Right atrium auricular region (tissue), 2 donors: ENCODE data around the gene MRGPRD. TPM values are rescaled to one million over a fixed set of nuclear protein-coding genes. Genes with fewer than 3 reads are reported as not detected.

Source experiments
- DNase-seq: peaks from one replicate; pipeline ENCODE4 v3.0.0-alpha.2; 2019; ENCODE audit warnings: low spot score
- H3K27ac ChIP-seq, 2 donors: fragments of 200-600 bp; sonication (generic); 1 replicate in 1 of 2; 2 replicates in 1 of 2; pipeline ENCODE4 v1.5.1; 2016 to 2019
- H3K27me3 ChIP-seq, 2 donors: fragments of 200-600 bp; sonication (generic); one replicate each; pipeline versions ENCODE4 v1.5.1 to v1.6.0; 2017 to 2019
- H3K36me3 ChIP-seq: fragments of 200-600 bp; sonication (generic); one replicate; pipeline ENCODE4 v1.5.1; 2016
- H3K4me1 ChIP-seq, 2 donors: fragments of 200-600 bp; sonication (generic); one replicate each; pipeline versions ENCODE4 v1.5.1 to v1.6.0; 2017 to 2019
- H3K4me3 ChIP-seq, 2 donors: fragments of 200-600 bp; sonication (generic); 1 replicate in 1 of 2; 2 replicates in 1 of 2; pipeline ENCODE4 v1.5.1; 2017 to 2019; ENCODE audit warnings: mild to moderate bottlenecking in 1 of 2, moderate library complexity in 1 of 2
- H3K9me3 ChIP-seq, 2 donors: fragments of 200-600 bp; sonication (generic); one replicate each; pipeline ENCODE4 v1.5.1; 2019
- total RNA-seq, 2 donors: library from RNA; depleted of rRNA; stranded (reverse); fragments of >200 nt; gene quantifications; one replicate each; pipeline ENCODE4 v1.1.0, GENCODE V29; 2016
- TF ChIP-seq, protein P1 (sequence below), 2 donors: fragments of 200-600 bp; sonication (generic); IDR thresholded peaks; one replicate each; pipeline ENCODE4 v1.5.1; 2019; ENCODE audit warnings: antibody characterized with exemption in 2 of 2

The MRGPRD gene
- total RNA-seq, 2 donors from 2014 or later = not detected

DNA sequence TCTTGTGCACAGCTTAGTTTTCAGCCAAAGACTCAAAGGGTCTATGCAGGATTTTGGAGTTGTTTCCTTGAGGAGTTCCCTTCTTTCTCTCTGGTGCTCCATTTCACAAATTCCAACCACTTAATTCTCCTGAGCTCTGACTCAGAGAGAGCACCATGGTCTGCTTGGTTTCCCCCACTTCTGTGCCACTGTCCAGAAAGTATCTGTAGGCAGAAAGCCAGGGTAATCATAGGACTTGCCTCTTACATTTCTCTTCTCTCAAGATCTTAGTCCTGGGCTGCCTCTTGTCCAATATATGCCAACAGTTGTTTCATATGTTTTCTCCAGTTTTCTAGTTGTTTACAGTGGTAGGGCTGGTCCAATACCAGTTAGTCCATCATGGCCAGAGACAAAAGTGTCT lies 6.4 kb upstream of the MRGPRD start:
- Histone ChIP-seq H3K9me3 (peaks cover 0 to 11% of the 10 kb centered on the region in 2 donors), H3K4me1 (no peaks in the 10 kb centered on the region), H3K36me3 (no peaks in the 10 kb centered on the region), H3K27ac (no peak overlapping the region), H3K27me3 (no peaks in the 10 kb centered on the region), H3K4me3 (no peak overlapping the region)
- DNase-seq = no peak
- TF ChIP-seq, protein P1, sequence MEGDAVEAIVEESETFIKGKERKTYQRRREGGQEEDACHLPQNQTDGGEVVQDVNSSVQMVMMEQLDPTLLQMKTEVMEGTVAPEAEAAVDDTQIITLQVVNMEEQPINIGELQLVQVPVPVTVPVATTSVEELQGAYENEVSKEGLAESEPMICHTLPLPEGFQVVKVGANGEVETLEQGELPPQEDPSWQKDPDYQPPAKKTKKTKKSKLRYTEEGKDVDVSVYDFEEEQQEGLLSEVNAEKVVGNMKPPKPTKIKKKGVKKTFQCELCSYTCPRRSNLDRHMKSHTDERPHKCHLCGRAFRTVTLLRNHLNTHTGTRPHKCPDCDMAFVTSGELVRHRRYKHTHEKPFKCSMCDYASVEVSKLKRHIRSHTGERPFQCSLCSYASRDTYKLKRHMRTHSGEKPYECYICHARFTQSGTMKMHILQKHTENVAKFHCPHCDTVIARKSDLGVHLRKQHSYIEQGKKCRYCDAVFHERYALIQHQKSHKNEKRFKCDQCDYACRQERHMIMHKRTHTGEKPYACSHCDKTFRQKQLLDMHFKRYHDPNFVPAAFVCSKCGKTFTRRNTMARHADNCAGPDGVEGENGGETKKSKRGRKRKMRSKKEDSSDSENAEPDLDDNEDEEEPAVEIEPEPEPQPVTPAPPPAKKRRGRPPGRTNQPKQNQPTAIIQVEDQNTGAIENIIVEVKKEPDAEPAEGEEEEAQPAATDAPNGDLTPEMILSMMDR (IDR thresholded peaks at IDR 0.05) = no peak

DNA sequence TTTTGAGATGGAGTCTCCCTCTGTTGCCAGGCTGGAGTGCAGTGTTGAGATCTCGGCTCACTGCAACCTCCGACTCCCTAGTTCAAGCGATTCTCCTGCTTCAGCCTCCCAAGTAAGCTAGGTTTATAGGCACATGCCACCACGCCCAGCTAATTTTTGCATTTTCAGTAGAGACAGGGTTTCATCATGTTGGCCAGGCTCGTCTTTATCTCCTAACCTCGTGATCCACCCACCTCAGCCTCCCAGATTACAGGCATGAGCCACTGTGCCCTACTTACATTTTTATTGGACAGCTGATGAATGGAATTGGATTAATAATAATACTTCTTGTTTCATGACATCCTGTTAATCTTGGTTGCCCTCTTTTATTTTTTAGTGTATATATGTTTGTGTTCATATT lies 3.0 kb upstream of the MRGPRD start:
- peaks cover 0 to 11% of the 10 kb centered on the region in 2 donors for H3K9me3 ChIP-seq
- TF ChIP-seq, protein P1 (IDR thresholded peaks at IDR 0.05) = no peak
- H3K4me3 ChIP-seq = no peak overlapping the region
- no peaks in the 10 kb centered on the region for H3K27me3 ChIP-seq
- H3K4me1 ChIP-seq = peaks cover 0 to 6% of the 10 kb centered on the region in 2 donors
- DNase-seq = no peak
- H3K27ac ChIP-seq = no peak overlapping the region
- H3K36me3 ChIP-seq = no peaks in the 10 kb centered on the region

DNA sequence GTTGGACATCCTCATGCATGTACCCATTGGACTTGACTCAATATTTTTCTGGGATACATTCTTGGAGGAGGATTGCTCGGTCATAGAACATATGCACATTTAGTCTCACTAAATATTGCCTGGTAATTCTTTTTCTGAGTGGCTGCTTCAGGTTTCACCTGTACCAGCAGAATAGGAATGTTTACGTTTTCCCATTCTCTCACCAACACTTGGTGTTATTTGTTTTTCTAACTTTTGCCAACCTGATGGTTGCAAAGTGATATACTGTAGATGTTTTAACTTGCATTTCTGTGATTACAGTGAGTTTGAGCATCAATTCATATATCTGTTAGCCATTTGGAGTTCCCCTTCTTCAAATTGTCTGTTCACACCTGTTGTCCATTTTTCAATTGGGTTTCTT lies 1.3 kb upstream of the MRGPRD start:
- no peak overlapping the region for H3K27ac ChIP-seq
- H3K4me3 ChIP-seq = no peak overlapping the region
- H3K36me3 ChIP-seq = no peaks in the 10 kb centered on the region
- TF ChIP-seq, protein P1 (IDR thresholded peaks at IDR 0.05) = no peak
- no peak for DNase-seq
- H3K9me3 ChIP-seq = peaks cover 0 to 11% of the 10 kb centered on the region in 2 donors
- no peaks in the 10 kb centered on the region for H3K27me3 ChIP-seq
- H3K4me1 ChIP-seq = peaks cover 0 to 13% of the 10 kb centered on the region in 2 donors

- H3K4me1 ChIP-seq = peaks cover 0 to 13% of the 10 kb centered on the region in 2 donors
- H3K27ac ChIP-seq = no peak overlapping the region
- H3K4me3 ChIP-seq = no peak overlapping the region
- no peaks in the 10 kb centered on the region for H3K36me3 ChIP-seq
- no peaks in the 10 kb centered on the region for H3K9me3 ChIP-seq
- H3K27me3 ChIP-seq = no peaks in the 10 kb centered on the region
- TF ChIP-seq, protein P1 (IDR thresholded peaks at IDR 0.05) = no peak
- DNase-seq = no peak
Measured at GRCh38 chr11:68979931-68980775, 633 bp downstream of the MRGPRD start.

- no peak for DNase-seq
- Histone ChIP-seq H3K27me3 (no peaks in the 10 kb centered on the region), H3K27ac (no peak overlapping the region), H3K9me3 (no peaks in the 10 kb centered on the region), H3K4me1 (peaks cover 0 to 13% of the 10 kb centered on the region in 2 donors), H3K36me3 (no peaks in the 10 kb centered on the region), H3K4me3 (no peak overlapping the region)
- TF ChIP-seq, protein P1 (IDR thresholded peaks at IDR 0.05) = no peak
Measured at GRCh38 chr11:68978931-68979594, 1.7 kb downstream of the MRGPRD start.
